Measurements from ENCODE around the gene DCBLD2.

DNA sequence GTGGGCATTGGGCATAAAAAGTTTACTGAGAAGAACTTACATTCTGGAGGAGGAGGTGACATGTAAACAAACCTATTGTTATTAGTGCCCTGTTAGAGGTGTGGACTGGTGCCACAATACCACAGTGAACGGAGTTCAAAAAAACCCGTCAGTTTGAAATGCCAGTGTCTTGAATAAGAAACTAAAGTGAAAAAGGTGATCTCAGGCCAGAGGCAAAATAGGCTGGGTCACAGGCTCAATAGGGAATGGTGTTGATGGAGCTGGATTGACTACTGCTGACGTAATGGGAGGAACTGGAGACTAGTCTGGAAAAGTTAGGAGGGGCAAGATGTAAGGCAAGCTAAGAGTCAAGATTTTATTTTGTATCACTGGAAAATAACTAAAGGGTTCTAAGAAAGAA lies 1.6 kb upstream of the DCBLD2 start:
- TF ChIP-seq, protein P1, sequence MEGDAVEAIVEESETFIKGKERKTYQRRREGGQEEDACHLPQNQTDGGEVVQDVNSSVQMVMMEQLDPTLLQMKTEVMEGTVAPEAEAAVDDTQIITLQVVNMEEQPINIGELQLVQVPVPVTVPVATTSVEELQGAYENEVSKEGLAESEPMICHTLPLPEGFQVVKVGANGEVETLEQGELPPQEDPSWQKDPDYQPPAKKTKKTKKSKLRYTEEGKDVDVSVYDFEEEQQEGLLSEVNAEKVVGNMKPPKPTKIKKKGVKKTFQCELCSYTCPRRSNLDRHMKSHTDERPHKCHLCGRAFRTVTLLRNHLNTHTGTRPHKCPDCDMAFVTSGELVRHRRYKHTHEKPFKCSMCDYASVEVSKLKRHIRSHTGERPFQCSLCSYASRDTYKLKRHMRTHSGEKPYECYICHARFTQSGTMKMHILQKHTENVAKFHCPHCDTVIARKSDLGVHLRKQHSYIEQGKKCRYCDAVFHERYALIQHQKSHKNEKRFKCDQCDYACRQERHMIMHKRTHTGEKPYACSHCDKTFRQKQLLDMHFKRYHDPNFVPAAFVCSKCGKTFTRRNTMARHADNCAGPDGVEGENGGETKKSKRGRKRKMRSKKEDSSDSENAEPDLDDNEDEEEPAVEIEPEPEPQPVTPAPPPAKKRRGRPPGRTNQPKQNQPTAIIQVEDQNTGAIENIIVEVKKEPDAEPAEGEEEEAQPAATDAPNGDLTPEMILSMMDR (IDR thresholded peaks at IDR 0.05) = no peak
- no peak for TF ChIP-seq POLR2AphosphoS5 (IDR thresholded peaks at IDR 0.05)

Measured in suprapubic skin (tissue), 3 donors.